Activated naive CD4-positive, alpha-beta T cell treated with Interleukin-2 at 50 U/mL for 16 hours (primary cell): Measurements from ENCODE around the gene AKT1.
"Not testable (repeated sequence)": the region's sequence is repeated elsewhere in the genome, so short reads cannot be mapped to it uniquely, and the experiment has no call there.

ENCODE experiments used
- DNase-seq: peaks from one replicate; pipeline ENCODE4 v3.0.0-alpha.2; 2020

Gene AKT1

DNA sequence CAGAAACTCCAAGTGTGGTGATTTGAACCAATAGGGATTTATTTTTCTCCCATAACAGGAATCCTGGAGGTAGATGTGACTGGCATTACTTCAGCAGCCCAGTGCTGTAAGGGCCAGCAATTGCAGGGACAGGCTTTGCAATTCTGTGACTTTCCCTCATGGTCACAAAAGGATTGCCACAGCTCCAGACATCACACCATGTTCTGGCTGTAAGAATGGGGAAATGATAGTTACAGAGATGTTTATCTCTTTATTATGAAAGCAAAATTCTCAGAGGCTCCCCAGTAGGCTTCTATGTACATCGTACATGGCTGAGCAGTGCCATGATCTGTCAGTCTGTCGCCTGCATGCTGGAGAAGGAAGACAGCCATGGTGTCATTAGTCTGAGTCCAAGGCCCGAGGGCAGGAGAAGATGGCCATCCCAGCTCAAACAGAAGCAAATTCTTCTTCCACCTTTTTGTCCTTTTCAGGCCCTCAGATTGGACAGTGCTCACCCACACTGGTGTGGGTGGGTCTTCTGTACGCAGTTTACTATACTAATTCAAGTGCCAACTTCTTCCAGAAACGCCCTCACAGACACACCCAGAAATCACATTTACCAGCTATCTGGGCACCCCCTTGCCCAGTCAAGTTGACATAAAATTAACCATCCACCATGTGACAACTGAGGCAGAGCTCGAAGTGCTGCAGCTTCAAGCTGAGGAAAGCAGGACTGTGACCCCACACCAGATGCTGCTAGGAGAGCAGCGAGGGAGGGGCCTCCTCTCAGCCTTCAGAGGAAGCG is 22.6 kb upstream of the AKT1 start:
- DNase-seq: no peak

DNA sequence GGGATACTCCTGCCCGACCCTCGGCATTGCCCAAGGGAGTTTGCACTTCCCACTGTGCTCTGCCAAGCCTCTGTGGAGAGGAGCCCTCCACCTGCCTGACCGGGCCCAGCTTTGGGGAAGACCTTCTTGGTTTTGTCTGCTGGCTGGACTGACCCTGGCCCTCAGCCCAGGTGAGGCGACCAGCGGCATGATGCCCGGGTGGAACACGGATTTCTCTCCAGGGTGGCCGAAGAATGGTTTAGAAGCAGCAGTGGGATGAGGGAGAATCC is 21.0 kb upstream of the AKT1 start:
- DNase-seq: no peak

DNA sequence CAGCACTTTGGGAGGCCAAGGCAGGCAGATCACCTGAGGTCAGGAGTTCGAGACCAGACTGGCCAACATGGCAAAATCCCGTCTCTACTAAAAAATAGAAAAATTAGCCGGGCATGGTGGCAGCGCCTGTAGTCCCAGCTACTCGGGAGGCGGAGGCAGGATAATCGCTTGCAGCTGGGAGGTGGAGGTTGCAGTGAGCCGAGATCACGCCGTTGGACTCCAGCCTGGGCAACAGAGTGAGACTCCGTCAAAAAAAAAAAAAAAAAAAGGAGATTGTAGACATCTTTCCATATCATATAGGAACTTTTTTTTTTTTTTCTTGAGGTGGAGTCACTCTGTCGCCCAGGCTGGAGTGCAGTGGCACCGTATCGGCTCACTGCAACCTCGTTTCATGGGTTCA is 19.2 kb upstream of the AKT1 start:
- not testable (repeated sequence) for DNase-seq

DNA sequence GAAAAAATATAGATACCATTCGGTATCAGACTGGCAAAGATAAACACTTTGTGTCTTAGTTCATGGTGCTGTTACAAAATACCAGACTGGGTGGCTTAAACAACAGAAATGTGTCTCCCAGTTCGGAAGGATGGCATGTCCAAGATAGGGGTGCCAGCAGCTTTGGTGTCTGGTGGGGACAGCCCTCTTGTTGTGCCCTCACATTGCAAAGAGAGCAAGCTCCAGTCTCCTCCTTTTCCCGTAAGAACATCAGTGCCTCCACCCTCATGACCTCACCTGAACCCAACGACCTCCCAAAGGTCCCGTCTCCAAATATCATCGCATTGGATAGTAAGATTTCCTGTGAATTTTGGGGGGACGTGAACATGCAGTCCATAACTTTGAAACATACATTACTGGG is 17.7 kb upstream of the AKT1 start:
- no peak for DNase-seq

DNA sequence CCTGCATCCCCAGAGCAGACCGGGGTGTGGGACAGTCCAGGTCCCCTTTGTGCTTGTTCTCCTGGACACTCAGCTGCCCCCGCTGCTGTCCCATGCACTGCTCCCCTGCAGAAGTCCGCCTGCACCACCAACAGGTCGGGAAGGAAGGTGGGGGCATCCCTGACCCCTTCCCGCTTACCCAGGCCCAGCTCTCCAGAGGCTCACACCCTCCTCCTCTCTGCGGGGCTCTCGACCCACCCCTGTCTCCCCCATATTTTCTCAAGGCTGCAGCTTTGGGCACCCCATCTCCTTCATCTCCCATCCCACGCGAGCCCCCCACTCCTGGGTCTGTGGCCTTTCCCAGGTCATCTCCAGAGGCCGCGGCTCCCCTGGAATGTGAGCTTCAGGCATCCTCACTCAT is 14.8 kb upstream of the AKT1 start:
- no peak for DNase-seq

DNA sequence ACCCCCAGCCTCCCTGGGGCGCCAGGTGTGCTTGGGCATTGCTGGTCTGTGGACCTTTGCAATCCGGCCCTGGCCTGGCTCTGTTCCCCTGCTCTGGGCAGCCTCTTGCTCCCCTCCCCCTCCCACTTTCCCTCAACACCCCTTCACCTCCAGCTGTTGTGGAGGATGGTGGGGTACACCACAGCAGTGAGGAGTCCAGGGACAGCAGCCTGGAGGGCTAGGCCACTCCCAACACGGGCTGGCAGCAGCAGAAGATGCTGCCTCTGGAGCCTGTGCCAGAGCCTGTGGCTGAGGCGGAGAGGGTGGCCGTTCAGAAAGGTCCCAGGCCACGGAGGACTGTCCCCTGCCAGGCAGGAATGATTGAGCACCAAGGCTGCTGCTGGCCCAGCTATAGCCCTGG is 12.9 kb upstream of the AKT1 start:
- DNase-seq: no peak

DNA sequence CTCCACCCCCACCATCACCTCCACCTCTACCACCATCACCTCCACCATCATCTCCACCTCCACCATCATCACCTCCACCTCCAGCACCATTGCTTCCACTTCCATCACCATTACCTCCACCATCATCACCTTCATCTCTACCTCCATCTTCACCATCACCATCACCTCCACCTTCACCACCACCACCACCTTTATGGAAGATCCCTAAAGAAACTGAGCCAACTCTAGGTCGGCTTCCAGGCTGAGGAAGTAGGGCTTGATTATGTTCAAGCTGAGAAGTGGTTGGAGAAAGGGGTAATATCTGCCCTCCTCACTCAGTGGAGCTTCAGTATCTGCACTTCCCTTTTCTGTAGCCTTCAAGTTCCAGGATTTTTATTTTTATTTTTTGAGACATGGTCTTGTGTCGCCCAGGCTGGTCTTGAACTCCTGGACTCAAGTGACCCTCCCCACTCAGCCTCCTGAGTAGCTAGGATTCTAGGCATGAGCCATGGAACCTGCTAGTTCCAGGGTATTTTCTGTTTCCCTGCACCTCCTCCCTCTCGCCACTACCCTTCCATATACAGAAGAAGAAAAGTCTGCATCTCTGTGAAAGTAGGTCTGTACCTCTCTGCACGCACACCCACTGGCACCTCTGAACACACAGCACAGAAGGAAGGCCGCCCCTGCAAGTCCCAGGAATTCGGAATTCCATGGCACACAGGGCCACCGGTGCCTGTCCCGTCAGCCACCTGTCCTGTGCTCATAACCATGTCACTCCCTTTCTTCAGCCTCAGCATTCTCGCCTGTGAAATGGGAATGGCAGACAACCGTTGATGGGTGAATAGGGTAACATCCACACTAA is 11.3 kb upstream of the AKT1 start:
- no peak for DNase-seq

DNA sequence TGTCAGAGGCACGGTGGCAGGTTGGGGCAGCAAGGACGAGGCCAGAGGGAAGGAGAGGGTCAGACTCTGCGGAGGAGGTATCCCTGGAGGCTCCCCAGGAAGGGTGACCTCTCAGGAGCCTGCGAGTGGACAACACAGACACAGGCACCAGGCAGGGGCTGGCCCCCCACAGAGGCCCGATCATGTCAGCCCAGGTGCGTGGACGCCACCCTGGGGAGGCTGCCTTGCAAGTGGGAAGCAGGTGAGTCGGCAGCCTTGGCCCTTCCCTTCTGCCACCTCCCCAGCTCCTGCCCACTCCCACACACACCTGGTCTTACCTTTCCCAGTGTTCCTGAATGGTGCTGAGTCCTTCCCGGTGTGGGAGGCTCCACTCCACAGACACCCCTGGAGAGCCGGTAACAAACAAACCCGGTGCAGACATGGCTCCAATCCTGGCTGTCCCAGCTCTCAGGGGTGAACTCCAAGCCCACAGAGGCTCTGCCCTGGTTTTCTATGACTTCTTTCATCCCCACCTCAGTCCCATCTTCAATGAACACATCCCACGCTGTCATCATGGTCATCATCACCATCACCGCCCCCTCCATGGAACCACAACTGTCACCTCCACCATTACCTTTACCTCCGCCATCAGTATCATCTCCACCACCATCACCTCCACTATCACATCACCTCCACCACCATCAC is 10.5 kb upstream of the AKT1 start:
- DNase-seq: no peak

DNA sequence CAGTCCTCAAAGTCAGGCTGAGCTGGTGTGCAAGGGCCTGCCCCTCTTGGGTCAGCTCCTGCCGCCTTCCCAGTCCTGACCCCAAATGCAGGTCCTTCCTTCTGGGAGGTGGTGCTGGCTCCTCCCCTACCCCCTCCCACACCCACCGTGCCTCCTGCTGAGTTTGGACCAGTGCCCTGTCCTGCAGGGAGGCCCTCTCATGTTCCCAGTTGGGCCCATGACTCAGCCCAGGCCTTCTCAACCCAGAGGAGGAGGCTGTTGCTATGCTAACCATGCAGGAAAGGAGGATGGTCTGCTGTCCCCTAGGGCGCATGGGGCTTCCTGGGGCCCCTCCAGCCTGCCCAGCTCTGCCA is 9.8 kb upstream of the AKT1 start:
- DNase-seq: no peak

DNA sequence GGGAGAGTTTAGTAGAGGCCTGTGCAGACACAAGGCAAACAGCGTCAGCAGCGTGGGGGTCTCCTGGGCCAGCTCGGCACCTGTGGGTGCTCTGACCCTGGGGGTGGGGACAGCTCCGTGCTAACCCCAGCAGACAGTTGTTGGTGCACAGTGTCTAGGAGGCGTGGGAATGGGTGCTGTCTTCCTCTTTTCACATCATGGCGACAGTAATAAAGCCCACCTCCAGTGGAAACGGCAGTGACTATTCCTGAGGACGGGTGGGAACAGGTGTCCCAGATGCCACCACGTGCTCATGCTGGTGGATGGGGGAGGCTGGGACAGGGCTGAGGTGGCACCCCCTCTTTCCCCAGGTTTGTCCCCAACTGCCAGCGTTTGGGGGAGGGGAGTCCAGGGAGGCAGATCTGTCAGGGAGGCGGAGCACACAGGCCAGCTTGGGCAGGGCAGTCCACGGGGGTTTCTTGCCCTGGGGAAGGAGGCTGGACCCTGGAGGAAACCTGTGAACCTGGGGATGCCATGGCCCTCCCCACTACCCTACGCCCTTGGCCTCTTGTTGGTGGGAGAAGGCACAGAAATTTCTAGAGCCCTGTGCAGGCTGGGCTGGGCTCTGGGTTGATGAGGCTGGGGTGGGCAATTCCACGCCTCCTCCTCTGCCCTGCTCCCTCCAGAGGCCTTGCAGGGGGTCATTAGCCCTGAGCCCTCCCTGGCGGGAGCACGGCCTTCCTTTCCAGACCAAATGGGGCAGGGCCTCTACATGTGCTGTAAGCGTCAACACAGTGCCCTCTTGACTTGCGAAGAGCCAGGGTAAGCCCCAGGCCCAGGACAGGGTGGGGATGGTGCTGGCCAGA is 9.2 kb upstream of the AKT1 start:
- DNase-seq: no peak

DNA sequence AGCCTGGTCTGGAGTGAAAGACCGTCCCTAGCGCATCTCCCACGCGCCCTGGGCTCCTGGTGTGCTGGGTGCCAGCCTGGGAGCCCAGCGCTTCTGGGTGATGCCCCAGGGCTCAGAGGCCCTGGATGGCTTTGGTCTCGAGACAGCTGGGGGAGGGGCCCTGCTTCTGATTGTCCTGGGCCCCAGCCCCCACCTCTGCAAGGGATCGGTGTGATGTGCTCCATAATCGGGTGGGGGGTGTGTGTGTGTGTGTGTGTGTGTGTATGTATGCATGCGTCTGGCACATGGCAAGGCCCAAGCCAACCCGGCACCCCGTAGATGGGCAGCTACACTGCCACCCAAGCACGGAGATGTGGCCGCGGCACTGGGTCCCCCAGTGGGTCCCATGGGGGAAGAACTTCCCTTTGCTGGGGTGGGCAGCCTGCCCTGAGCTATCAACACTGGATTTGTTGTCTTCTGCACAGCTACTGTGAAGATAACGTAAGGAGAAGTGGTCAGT is 8.4 kb upstream of the AKT1 start:
- no peak for DNase-seq

DNA sequence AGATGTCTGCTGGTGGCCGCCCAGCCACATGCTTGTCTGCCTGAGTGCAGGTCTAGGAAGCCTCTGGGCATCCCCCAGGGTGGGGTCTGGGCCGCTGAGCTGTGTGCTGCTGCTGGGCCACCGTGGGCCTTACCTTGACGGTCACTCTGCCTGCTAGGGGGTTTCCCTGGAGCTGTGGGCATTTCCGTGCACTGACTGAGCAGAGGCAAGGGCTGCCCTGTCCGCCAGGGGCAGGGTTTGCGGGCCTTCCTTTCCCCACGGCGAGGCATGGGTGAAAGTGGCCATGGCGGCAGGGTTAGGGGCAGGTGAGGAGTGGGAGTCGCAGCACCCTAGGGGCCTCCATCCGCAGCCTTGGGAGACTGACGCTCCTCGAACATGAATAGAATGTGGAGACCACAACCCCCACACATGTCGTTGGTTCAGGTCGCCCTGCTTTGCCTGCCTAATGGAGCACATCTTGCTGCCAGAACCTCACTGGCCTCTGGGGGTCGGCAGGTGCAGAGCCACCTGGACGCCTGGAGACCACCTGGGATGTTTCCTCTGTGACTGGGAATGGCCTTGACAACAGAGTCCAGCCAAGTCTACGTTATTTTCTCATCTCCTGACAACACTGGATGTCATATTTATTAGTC is 7.8 kb upstream of the AKT1 start:
- DNase-seq: no peak

DNA sequence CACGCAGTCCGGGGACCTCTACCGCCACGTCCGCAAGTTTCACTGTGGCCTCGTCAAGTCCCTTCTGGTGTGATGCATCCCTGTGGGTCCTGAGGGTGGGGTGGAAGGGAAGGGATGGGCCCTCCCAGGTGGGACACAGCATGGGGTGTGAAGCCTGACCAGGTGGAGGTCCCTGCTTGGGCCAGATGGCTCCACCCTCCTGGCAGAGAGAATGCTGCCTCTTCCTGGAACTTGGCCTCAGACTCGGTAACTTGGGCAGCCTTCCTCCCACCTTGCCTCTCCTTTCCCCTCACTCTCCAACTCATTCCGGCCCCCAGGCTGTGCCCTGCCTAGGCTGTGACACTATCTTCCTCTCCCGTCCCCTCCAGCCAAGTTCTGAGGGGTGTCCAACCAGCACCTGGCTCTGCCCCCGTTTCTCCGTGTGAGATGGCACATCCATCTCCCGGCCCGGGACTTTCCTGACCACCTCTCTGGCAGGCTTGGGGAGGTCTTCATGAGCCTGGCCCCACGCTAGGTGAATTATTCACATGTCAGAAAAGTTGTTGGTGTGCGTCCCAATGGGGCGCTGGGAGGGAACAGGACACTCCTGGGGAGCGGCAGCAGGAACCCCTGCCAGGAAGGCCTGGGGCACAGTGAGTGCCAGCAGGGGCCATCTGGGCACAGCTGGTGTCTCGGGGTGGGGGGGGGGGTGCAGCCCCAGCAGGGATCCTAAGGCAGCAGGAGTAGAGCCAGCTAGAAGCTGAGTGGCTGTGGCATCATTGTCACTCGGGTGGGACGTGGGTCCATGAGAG is 7.0 kb upstream of the AKT1 start:
- DNase-seq: no peak

DNA sequence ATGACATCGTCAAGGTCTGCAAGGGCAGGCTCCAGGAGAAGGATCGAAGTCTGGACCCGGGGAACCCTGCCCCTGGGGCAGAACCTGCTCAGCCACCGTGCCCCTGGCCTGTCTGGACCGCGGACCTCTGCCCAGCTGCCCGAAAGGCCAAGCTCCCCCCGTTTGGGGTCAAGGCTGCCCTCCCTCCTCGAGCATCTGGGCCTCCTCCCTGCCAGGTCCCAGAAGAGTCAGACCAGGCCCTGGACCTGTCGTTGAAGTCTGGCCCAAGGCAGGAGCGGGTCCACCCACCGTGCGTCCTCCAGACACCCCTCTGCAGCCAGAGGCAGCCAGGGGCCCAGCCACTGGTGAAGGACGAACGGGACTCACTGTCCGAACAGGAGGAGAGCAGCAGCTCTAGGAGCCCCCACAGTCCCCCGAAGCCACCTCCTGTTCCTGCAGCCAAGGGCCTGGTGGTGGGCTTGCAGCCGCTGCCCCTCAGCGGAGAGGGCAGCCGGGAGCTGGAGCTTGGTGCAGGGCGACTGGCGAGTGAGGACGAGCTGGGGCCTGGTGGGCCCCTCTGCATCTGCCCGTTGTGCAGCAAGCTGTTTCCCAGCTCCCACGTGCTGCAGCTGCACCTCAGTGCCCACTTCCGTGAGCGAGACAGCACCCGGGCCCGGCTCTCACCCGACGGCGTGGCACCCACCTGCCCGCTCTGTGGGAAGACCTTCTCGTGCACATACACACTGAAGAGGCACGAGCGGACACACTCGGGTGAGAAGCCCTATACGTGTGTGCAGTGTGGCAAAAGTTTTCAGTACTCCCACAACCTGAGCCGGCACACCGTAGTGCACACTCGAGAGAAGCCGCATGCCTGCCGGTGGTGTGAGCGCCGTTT is 6.2 kb upstream of the AKT1 start:
- no peak for DNase-seq

DNA sequence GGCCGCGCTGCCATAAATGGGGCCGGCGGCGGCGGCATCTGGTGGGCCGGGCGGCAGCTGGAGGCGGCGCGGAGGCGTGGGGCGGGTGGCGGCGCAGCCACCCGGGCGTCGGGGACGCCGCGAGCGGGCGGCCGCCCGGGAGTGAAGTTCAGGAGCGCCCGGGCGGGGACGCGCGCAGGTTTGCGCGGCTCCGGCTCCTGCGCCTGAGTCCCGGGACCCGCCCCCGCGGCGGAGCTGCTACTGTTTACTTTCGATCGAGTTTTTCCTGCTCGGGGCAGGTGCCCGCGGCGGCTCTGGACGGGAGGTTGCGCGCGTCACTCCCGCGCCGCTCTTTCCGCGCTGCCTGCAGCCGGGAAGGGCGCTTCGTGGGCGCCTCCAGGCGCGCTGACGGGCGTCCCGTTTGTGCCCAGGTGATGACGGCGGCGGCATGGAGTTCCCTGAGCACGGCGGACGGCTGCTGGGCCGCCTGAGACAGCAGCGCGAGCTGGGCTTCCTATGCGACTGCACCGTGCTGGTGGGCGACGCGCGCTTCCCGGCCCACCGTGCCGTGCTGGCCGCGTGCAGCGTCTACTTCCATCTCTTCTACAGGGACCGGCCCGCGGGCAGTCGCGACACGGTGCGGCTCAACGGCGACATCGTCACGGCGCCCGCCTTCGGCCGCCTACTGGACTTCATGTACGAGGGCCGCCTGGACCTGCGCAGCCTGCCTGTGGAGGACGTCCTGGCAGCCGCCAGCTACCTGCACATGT is 5.4 kb upstream of the AKT1 start, which contains the start of gene ZBTB42:
ZBTB42 (plus strand) TSS at position 331 of the 749 bp plus-strand sequence; CDS start at position 428, 97 bp downstream.
- DNase-seq: peak; percentile 70

DNA sequence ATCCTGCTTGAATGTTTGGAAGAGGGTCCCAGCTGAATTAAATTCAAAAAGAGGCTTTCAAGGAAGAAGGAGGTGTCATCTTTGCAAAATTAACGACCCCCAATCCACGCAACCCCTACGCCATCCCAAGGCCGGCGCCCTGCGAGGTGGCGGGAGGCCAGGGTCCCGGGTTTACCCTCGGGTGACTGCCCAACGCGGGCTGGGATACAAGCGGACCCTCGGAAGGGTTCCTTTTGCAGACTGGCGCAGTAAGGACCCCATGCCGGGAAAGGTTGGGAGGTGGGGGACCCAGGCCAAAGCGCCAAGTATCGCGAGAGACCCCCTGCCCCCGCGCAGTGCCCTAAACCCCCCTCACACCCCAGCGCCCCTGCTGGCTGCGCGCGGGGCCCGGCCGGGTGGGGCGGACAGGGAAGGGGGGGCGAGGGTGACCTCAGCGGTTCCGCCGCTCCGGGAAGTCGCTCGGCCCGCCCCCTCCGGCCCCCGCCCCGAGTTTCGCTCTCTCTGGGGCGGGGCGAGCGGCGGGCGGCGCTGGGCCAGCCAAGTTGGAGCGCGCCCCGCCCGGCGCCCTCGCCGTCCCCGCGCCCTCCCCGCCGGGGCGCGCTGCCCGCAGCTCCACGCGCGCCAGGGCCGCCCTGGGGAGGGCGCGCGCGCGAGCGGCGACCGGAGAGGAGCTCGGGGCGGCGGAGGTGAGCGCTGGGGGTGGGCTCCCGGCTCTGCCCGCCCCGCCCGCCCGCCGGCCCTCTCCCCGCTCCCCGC is 4.6 kb upstream of the AKT1 start:
- peak; percentile 84 for DNase-seq

DNA sequence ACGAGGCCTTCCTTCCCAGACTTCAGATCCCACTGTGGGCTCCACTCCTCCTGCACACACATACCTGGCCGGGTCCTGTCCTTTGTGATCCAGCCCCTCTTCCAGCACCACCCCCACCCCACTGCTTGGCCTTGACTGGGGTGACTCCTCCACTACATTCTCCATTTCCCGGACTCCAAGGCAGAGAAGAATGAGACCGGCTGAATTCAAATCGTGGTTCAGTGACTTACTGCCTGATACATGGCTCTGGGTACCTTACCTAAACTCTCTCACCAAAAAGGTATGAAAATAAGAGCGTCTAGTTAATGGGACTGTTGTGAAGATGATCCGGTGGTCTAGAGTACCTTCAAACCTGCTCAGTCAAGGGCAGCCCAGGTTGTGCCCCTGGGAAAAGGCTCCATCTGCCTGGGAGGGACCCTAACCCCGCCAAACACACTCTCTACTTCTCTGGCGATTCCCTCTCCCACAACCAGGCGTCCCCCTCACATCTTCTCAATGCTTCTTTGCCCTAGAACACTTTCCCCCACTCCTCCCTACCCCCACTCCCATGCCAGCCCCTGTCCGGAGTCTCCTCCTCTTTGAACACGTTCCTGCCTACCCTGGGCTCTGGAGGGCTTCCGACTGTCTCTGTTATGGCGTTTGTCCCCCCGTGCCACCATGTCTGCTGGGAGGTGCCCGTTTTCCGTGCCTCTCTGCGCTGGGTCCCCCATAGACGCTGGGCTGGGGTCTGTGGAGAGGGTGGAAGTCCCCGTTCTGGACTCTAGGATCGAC is 3.9 kb upstream of the AKT1 start:
- DNase-seq: no peak
